Measurements from ENCODE around the gene PTPRN2.

- no peak for TF ChIP-seq CTCF (IDR thresholded peaks at IDR 0.05; ENCODE audit: extremely low read depth in 1 of 2, insufficient read depth in 1 of 2, low read depth in 1 of 2, low read length in 2 of 2)
- no peak for TF ChIP-seq POLR2A (IDR thresholded peaks at IDR 0.05; ENCODE audit: low read depth, low read length)
- no peak for TF ChIP-seq POLR2AphosphoS5 (IDR thresholded peaks at IDR 0.05; ENCODE audit: insufficient read depth, low read depth, low read length)
- TF ChIP-seq GATA2 (IDR thresholded peaks at IDR 0.05; ENCODE audit: insufficient read depth, insufficient read length, low read depth, low read length) = no peak
- TF ChIP-seq EZH2 (IDR thresholded peaks at IDR 0.05; ENCODE audit: borderline replicate concordance, low read depth, low read length, severe bottlenecking) = no peak
- no peak for TF ChIP-seq MYC (IDR thresholded peaks at IDR 0.05; ENCODE audit: low read depth, low read length)
- no peak for TF ChIP-seq MAX (IDR thresholded peaks at IDR 0.05; ENCODE audit: insufficient read depth, insufficient read length)
Observed at GRCh38 chr7:158398750-158399149, 188.9 kb downstream of the PTPRN2 start.

Measured in endothelial cell of umbilical vein (primary cell).